GM12892 (cell line): ENCODE results near the gene TRAF3.

ENCODE experiments used
- DNase-seq: peaks from one replicate; pipeline ENCODE4 v3.0.0; 2011; ENCODE audit not compliant: insufficient read length
- FAIRE-seq: peaks from 2 replicates; lab custom pipeline; 2011; peaks lifted over from hg19 to GRCh38; lab: Jason Lieb, UNC
- POLR2A ChIP-seq: IDR thresholded peaks from 2 replicates; pipeline ENCODE4 v1.6.1; 2011; ENCODE audit warnings: low read depth, low read length, control low read depth
- POLR2AphosphoS5 ChIP-seq: IDR thresholded peaks from 2 replicates; pipeline ENCODE4 v1.6.1; 2011; ENCODE audit warnings: low read depth, low read length, control low read depth
- TAF1 ChIP-seq: IDR thresholded peaks from 2 replicates; pipeline ENCODE4 v1.6.1; 2011; ENCODE audit warnings: low read depth, mild to moderate bottlenecking, control low read depth, low read length, borderline replicate concordance

The TRAF3 gene

GRCh38 chr14:102927878-102928411, 150.7 kb downstream of the TRAF3 start:
- TF ChIP-seq POLR2AphosphoS5 (no peak), POLR2A (no peak), TAF1 (no peak)
- FAIRE-seq = no peak
- DNase-seq = no peak

- TF ChIP-seq TAF1 = no peak
- TF ChIP-seq POLR2AphosphoS5 = no peak
- no peak for TF ChIP-seq POLR2A
- FAIRE-seq (no peak), DNase-seq (peak; percentile 89)
These were observed 151.4 kb downstream of the TRAF3 start for GRCh38 chr14:102928412-102929240.

DNA sequence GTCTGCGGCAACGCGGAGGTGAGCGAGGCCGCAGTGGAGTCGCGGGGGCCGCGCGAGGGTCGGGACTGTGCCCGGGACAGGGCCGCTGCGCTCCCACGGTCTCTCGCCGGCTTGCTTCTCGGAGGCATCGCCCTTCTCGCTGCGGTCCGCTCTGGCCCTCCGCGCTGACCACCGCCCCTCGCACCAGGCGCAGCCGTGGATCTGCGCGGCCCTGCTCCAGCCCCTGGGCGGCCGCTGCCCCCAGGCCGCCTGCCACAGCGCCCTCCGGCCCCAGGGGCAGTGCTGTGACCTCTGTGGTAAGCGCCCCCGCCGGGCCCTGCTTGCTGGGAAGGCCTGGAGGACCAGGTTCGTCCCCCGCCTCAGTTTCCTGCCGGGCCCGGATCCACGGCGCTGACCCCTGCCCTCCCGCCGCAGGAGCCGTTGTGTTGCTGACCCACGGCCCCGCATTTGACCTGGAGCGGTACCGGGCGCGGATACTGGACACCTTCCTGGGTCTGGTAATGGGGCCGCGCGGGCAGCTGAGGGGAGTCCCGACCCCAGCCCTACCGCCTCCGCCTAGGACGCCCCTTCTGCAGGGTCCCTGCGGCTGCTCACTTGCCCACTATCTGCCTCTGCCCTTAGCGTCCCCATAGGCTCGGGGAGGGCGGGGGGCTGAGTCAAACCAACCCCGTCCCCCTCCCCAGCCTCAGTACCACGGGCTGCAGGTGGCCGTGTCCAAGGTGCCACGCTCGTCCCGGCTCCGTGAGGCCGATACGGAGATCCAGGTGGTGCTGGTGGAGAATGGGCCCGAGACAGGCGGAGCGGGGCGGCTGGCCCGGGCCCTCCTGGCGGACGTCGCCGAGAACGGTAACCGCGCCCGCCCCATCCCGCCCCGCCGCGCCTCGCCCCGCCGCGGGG, 152.2 kb downstream of the TRAF3 start:
- FAIRE-seq (no peak), DNase-seq (no peak)
- TF ChIP-seq TAF1 (no peak), POLR2A (no peak), POLR2AphosphoS5 (no peak)

- no peak for DNase-seq
- no peak for FAIRE-seq
- TF ChIP-seq TAF1 (no peak), POLR2A (no peak), POLR2AphosphoS5 (no peak)
These were observed 153.0 kb downstream of the TRAF3 start for GRCh38 chr14:102930138-102930752.

- DNase-seq (no peak), FAIRE-seq (no peak)
- TF ChIP-seq POLR2A (no peak), TAF1 (no peak), POLR2AphosphoS5 (no peak)
These were observed 153.7 kb downstream of the TRAF3 start for GRCh38 chr14:102930753-102931579.

- TF ChIP-seq TAF1 (no peak), POLR2AphosphoS5 (no peak), POLR2A (no peak)
- FAIRE-seq = no peak
These were observed 154.5 kb downstream of the TRAF3 start for GRCh38 chr14:102931580-102932285.

GRCh38 chr14:102932484-102933248, 155.4 kb downstream of the TRAF3 start:
- TF ChIP-seq POLR2AphosphoS5 = no peak
- no peak for TF ChIP-seq POLR2A
- no peak for TF ChIP-seq TAF1
- FAIRE-seq = no peak

More at GRCh38 chr14:102931580-102932285, 154.5 kb downstream of the TRAF3 start:
- no peak for DNase-seq

DNA sequence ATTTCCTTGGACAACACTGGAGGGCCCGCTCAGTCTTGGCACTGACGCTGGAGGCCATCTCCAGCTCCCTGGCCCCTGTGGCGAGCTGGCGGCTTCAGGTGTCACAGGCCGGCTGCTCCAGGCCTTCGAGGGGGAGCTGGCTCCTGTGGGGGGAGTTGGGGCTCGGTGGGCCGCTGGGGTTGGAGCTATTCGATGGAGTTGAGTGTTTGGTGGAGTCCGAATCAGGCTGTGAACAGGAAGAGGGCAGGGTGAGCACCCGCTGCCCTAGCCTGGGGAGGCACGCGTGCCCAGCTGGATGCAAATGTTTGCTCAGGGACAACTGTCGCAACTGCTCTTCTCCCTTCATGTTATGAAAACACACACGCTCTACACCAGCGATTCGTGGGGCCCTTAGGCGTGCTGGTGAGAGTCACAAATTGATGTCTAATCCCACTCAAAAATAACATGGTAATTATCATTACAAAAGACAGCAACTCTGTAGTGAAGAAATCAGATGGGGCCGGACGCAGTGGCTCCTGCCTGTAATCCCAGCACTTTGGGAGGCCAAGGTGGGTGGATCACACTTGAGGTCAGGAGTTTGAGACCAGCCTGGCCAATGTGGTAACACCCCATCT, 156.5 kb downstream of the TRAF3 start:
- no peak for TF ChIP-seq POLR2AphosphoS5
- TF ChIP-seq TAF1 = no peak
- no peak for TF ChIP-seq POLR2A
- FAIRE-seq = no peak

More at GRCh38 chr14:102932484-102933248, 155.4 kb downstream of the TRAF3 start:
- no peak for DNase-seq

GRCh38 chr14:102935756-102936155, 158.5 kb downstream of the TRAF3 start:
- no peak for FAIRE-seq
- TF ChIP-seq TAF1 = no peak
- no peak for TF ChIP-seq POLR2AphosphoS5
- no peak for TF ChIP-seq POLR2A
- DNase-seq = no peak

More for the DNA sequence above, 156.5 kb downstream of the TRAF3 start:
- no peak for DNase-seq
